Stomach (tissue), 4 donors: Measurements from ENCODE around the gene SESN2.

Experiments
- POLR2A ChIP-seq, 4 donors: fragments of 450-650 bp; IDR thresholded peaks; one replicate each; pipeline ENCODE4 v1.6.1; 2016; ENCODE audit warnings: antibody characterized with exemption in 4 of 4, control low read depth in 2 of 4, mild to moderate bottlenecking in 1 of 4, moderate library complexity in 1 of 4
- TF ChIP-seq, protein P1 (sequence below), 7 experiments: fragments of 450-650 bp in 4 of 7; fragments of 200-600 bp in 3 of 7; sonication (generic) in 3 of 7; IDR thresholded peaks; one replicate each; pipeline ENCODE4 v1.5.1; 2016 to 2019; ENCODE audit warnings: antibody characterized with exemption in 7 of 7, control low read depth in 2 of 7, mild to moderate bottlenecking in 1 of 7

DNA sequence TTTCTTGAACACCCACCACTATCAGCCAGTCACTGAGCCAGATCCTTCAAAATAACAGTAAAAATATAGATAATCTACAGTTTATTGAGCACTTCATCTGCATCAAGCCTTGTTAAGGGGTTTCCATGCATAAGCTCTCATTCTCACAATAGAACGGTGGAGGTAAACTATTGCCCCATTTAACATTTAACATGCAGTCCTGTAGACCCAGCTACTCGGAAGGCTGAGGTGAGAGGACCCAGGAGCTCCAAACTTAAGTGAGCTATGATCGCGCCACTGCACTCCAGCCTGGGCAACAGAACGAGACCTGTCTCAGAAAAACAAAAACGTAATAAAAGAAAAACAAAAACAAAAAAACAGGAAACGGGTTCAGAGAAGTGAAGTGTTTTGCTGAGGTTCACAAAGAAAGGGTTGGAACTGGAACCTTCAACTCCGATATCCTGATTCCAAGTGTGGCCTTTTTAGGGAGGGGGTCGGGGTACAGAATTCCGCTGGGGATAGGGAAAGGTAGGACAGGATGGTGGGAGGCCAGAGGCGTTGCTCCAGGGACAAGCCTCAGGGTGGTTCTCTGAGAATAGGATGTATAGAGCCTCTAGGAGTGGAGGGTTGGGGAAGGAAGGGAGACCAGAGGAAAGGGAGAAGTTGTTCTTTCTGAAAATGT lies 11.6 kb upstream of the SESN2 start:
- TF ChIP-seq, protein P1, sequence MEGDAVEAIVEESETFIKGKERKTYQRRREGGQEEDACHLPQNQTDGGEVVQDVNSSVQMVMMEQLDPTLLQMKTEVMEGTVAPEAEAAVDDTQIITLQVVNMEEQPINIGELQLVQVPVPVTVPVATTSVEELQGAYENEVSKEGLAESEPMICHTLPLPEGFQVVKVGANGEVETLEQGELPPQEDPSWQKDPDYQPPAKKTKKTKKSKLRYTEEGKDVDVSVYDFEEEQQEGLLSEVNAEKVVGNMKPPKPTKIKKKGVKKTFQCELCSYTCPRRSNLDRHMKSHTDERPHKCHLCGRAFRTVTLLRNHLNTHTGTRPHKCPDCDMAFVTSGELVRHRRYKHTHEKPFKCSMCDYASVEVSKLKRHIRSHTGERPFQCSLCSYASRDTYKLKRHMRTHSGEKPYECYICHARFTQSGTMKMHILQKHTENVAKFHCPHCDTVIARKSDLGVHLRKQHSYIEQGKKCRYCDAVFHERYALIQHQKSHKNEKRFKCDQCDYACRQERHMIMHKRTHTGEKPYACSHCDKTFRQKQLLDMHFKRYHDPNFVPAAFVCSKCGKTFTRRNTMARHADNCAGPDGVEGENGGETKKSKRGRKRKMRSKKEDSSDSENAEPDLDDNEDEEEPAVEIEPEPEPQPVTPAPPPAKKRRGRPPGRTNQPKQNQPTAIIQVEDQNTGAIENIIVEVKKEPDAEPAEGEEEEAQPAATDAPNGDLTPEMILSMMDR (IDR thresholded peaks at IDR 0.05), result no peak
- TF ChIP-seq POLR2A (IDR thresholded peaks at IDR 0.05), result no peak
